Measurements from ENCODE around the gene STYXL2.

Gene STYXL2

DNA sequence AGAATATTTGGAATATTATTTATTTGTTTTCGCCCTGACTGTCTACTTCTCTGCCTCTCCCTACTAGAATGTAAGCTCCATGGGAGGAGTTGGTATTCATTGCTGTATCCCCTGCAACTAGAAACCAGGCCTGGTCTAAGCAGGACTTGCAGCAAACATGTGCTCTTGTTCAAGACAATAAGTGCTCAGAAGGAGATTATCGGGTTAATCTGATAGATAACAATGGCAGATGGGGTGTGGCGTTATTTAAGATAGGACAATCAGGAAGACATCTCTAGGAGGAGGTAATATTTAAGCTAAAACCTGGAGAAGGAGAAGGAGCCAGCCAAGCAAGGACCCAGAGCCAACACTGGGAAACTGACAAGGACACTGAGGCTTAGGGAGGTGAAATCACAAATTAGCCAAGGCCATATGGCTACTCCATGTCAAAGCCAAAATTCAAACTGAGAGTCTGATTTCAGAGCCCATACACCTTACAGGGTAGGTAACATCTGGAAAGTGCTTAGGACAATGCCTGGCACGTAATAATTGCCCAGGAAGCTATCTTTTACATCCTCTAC is 41.5 kb downstream of the STYXL2 start:
- Histone ChIP-seq H3K4me3 (replicated peaks; ENCODE audit: insufficient read depth, low read length) (no peak overlapping the region), H3K27ac (replicated peaks) (no peak overlapping the region), H3K27me3 (ENCODE audit: insufficient read depth, poor library complexity, severe bottlenecking) (no peaks in the 10 kb centered on the region)
- TF ChIP-seq POLR2AphosphoS5 (IDR thresholded peaks at IDR 0.05; ENCODE audit: low read depth): no peak
- no peak for TF ChIP-seq SPI1 (IDR thresholded peaks at IDR 0.05; ENCODE audit: borderline replicate concordance, low read depth)
- no peak for TF ChIP-seq REST (IDR thresholded peaks at IDR 0.05; ENCODE audit: insufficient replicate concordance, low read depth)
- TF ChIP-seq GABPA (IDR thresholded peaks at IDR 0.05; ENCODE audit: low read depth): no peak
- no peak for DNase-seq (ENCODE audit: low read depth in 1 of 2, low spot score in 1 of 2)

DNA sequence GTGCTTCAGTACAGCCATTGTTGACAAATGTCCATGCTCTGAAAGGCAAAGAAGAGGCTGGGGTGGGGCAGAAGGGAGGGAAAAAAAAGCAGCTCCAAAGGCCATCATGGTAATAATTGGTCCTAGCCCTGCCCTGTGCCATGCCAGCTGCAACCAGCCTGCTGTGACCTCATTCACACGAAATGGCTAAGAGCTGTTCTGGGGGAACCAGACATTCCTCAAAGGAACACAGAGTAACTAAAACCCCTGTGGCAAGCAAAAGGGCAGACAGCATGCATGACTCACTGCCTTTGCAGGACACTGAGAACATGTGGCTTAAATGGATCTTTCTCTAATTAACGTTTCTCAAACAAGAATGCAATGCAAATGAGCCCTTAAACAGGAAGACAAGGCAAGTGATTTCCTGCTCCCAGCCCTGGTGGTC is 42.3 kb downstream of the STYXL2 start:
- no peak for TF ChIP-seq SPI1 (IDR thresholded peaks at IDR 0.05; ENCODE audit: borderline replicate concordance, low read depth)
- Histone ChIP-seq H3K27ac (replicated peaks) (no peak overlapping the region), H3K27me3 (ENCODE audit: insufficient read depth, poor library complexity, severe bottlenecking) (no peaks in the 10 kb centered on the region), H3K4me3 (replicated peaks; ENCODE audit: insufficient read depth, low read length) (no peak overlapping the region)
- no peak for DNase-seq (ENCODE audit: low read depth in 1 of 2, low spot score in 1 of 2)

GRCh38 chr1:167136806-167137205 is 42.9 kb downstream of the STYXL2 start:
- TF ChIP-seq POLR2AphosphoS5 (IDR thresholded peaks at IDR 0.05; ENCODE audit: low read depth): no peak
- TF ChIP-seq, protein P1, sequence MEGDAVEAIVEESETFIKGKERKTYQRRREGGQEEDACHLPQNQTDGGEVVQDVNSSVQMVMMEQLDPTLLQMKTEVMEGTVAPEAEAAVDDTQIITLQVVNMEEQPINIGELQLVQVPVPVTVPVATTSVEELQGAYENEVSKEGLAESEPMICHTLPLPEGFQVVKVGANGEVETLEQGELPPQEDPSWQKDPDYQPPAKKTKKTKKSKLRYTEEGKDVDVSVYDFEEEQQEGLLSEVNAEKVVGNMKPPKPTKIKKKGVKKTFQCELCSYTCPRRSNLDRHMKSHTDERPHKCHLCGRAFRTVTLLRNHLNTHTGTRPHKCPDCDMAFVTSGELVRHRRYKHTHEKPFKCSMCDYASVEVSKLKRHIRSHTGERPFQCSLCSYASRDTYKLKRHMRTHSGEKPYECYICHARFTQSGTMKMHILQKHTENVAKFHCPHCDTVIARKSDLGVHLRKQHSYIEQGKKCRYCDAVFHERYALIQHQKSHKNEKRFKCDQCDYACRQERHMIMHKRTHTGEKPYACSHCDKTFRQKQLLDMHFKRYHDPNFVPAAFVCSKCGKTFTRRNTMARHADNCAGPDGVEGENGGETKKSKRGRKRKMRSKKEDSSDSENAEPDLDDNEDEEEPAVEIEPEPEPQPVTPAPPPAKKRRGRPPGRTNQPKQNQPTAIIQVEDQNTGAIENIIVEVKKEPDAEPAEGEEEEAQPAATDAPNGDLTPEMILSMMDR (IDR thresholded peaks at IDR 0.05; ENCODE audit: insufficient read depth, low read length): no peak
- no peak for TF ChIP-seq REST (IDR thresholded peaks at IDR 0.05; ENCODE audit: insufficient replicate concordance, low read depth)
- TF ChIP-seq SPI1 (IDR thresholded peaks at IDR 0.05; ENCODE audit: borderline replicate concordance, low read depth): no peak
- Histone ChIP-seq H3K4me3 (replicated peaks; ENCODE audit: insufficient read depth, low read length) (no peak overlapping the region), H3K27me3 (ENCODE audit: insufficient read depth, poor library complexity, severe bottlenecking) (no peaks in the 10 kb centered on the region), H3K27ac (replicated peaks) (no peak overlapping the region)
- DNase-seq (ENCODE audit: low read depth in 1 of 2, low spot score in 1 of 2): no peak

DNA sequence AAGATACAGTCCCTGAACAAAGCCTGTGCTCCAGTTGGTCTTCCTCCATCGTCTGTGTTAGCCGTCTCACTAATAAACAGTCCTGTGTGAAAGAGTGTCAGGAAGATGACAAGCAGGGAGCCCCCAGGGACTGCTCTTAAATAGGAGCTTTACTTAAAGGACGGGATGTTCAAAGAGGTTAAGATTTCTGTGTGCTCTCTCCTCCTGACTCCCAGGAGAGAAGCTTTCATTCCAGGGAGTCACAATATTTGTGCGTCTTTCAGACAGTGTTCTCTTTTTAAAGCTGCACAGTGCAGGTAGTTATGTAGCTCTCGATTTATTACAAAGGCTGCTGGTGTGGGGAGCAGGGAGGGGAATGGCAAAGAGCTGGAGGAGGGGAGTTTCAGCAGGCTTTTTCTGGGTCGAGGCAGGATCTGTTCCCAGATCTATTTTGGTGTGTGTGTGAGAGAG is 43.5 kb downstream of the STYXL2 start:
- H3K27me3 ChIP-seq (ENCODE audit: insufficient read depth, poor library complexity, severe bottlenecking): no peaks in the 10 kb centered on the region
- H3K27ac ChIP-seq (replicated peaks): no peak overlapping the region
- no peak for DNase-seq (ENCODE audit: low read depth in 1 of 2, low spot score in 1 of 2)
- no peak overlapping the region for H3K4me3 ChIP-seq (replicated peaks; ENCODE audit: insufficient read depth, low read length)
- TF ChIP-seq, protein P1 (IDR thresholded peaks at IDR 0.05; ENCODE audit: insufficient read depth, low read length): no peak
- TF ChIP-seq GABPA (IDR thresholded peaks at IDR 0.05; ENCODE audit: low read depth): no peak
- TF ChIP-seq POLR2AphosphoS5 (IDR thresholded peaks at IDR 0.05; ENCODE audit: low read depth): no peak
- TF ChIP-seq REST (IDR thresholded peaks at IDR 0.05; ENCODE audit: insufficient replicate concordance, low read depth): no peak
- no peak for TF ChIP-seq SPI1 (IDR thresholded peaks at IDR 0.05; ENCODE audit: borderline replicate concordance, low read depth)

All from HL-60 (cell line).